HepG2 (cell line): ENCODE results near the gene STARD8. TPM values are rescaled to one million over a fixed set of nuclear protein-coding genes. Genes with fewer than 3 reads are reported as not detected.

ENCODE experiments used
- ATAC-seq: fragments of 200-7000 bp; cut with Tn5 transposase; 3 replicates; pipeline ENCODE4 v1.9.1; 2020; ENCODE audit warnings: mild to moderate bottlenecking, moderate library complexity
- BruUV-seq: library from RNA; stranded (reverse); fragments of 400-500 nt; replicated peaks from 2 replicates; lab custom pipeline; 2021; lab: Mats Ljungman, UMichigan
- CTCF ChIA-PET: fragments of 300-600 bp; formaldehyde crosslinking; extraction: SDS; loops from one replicate; lab custom pipeline; 2021; ENCODE audit warnings: low total read pairs, inconsistent platforms, low intra/inter-chr PET ratio; lab: Yijun Ruan, JAX
- POLR2A ChIA-PET: fragments of 350-600 bp; sonication (Branson Sonifier 250); formaldehyde crosslinking; loops from one replicate; lab custom pipeline; 2020; ENCODE audit warnings: antibody characterized with exemption, inconsistent platforms; lab: Yijun Ruan, JAX
- DNase-seq: peaks from one replicate; pipeline ENCODE4 v3.0.0-alpha.2; 2015; ENCODE audit warnings: low spot score
- FAIRE-seq: peaks from 3 replicates; lab custom pipeline; 2011; peaks lifted over from hg19 to GRCh38; lab: Jason Lieb, UNC
- H2AFZ ChIP-seq: one replicate; pipeline ENCODE4 v1.6.1; 2011; ENCODE audit warnings: low read length, inconsistent platforms
- H3K27ac ChIP-seq: fragments of 300-600 bp; 3 replicates; pipeline ENCODE4 v1.8.0; 2011; ENCODE audit warnings: mixed run types, mild to moderate bottlenecking, mixed read lengths, low read length, inconsistent platforms; ENCODE audit not compliant: insufficient read depth; ENCODE audit errors: extremely low read length
- H3K27me3 ChIP-seq, 2 experiments: fragments of 200-600 bp in 1 of 2; 2 replicates in 1 of 2; 3 replicates in 1 of 2; pipeline versions ENCODE4 v1.6.0 to v1.8.0; 2011; ENCODE audit warnings: low read length in 2 of 2, mild to moderate bottlenecking in 2 of 2, moderate library complexity in 2 of 2, inconsistent platforms in 1 of 2; ENCODE audit not compliant: insufficient read depth in 2 of 2, control insufficient read depth in 1 of 2
- H3K36me3 ChIP-seq, 2 experiments: fragments of 200-600 bp in 1 of 2; replicated peaks in 1 of 2; 2 replicates in 1 of 2; 3 replicates in 1 of 2; pipeline versions ENCODE4 v1.5.1 to v1.8.0; 2011; ENCODE audit warnings: low read length in 2 of 2, inconsistent platforms in 1 of 2; ENCODE audit not compliant: insufficient read depth in 2 of 2, control insufficient read depth in 1 of 2
- H3K4me1 ChIP-seq: 2 replicates; pipeline ENCODE4 v1.5.1; 2012; ENCODE audit warnings: low read length, inconsistent platforms; ENCODE audit not compliant: insufficient read depth
- H3K4me2 ChIP-seq: 2 replicates; pipeline ENCODE4 v1.6.0; 2011; ENCODE audit warnings: low read depth, low read length, inconsistent platforms
- H3K4me3 ChIP-seq, 3 experiments: fragments of 200-600 bp in 1 of 3; sonication (generic), shearing (Covaris generic) in 1 of 3; replicated peaks in 1 of 3; 2 replicates each; pipeline ENCODE4 v1.5.1; 2011 to 2016; ENCODE audit warnings: low read length in 3 of 3, inconsistent platforms in 2 of 3, low read depth in 2 of 3, mild to moderate bottlenecking in 2 of 3, control low read depth in 1 of 3, mixed read lengths in 1 of 3; ENCODE audit not compliant: insufficient read depth in 1 of 3
- H3K79me2 ChIP-seq: one replicate; pipeline ENCODE4 v1.6.1; 2011; ENCODE audit warnings: low read length, inconsistent platforms; ENCODE audit not compliant: insufficient read depth
- H3K9ac ChIP-seq: 2 replicates; pipeline ENCODE4 v1.6.0; 2011; ENCODE audit warnings: mild to moderate bottlenecking, low read depth, low read length, inconsistent platforms; ENCODE audit not compliant: insufficient read depth
- H3K9me3 ChIP-seq: 2 replicates; pipeline ENCODE4 v1.5.1; 2012; ENCODE audit warnings: mild to moderate bottlenecking, low read length
- H4K20me1 ChIP-seq: 2 replicates; pipeline ENCODE4 v1.6.0; 2011; ENCODE audit warnings: inconsistent platforms, mild to moderate bottlenecking, low read length, moderate library complexity; ENCODE audit not compliant: insufficient read depth
- RBM22 ChIP-seq: fragments of 200-400 bp; formaldehyde crosslinking; optimal IDR thresholded peaks from 2 replicates; pipeline ENCODE3; 2017; ENCODE audit warnings: mild to moderate bottlenecking, low read length, moderate library complexity
- SUZ12 ChIP-seq: fragments of 150-350 bp; IDR thresholded peaks from 2 replicates; pipeline ENCODE4 v1.6.1; 2014; ENCODE audit warnings: low read depth, low read length
- WGBS: methylation state at CpG from one replicate; pipeline ENCODE4 v1.1.6; 2017; ENCODE audit warnings: low lambda C conversion rate; 5-methylcytosine and 5-hydroxymethylcytosine counted together
- in situ Hi-C: cut with HindIII; loops from 2 replicates; pipeline ENCODE4 v1.10.0; 2017; ENCODE audit warnings: low pct_unique_long_range_greater_than_20kb; ENCODE audit not compliant: extremely low pct_ligation_motif_present
- intact Hi-C: fragments of 100-400 bp; cut with micrococcal nuclease; formaldehyde crosslinking; loops from one replicate; pipeline ENCODE4 v1.10.0; 2022; ENCODE audit not compliant: unreplicated experiment
- polyA plus RNA-seq, 8 experiments: library from polyadenylated mRNA; depleted of rRNA in 3 of 8; stranded (reverse) in 7 of 8; unstranded in 1 of 8; fragments of >200 nt; fragmentation: Illumina TruSeq in 4 of 8; extraction: Trizol in 4 of 8; gene quantifications; 2 replicates each; pipeline versions ENCODE4 v1.2.1 to v1.2.3, GENCODE V29; 2011 to 2016; ENCODE audit warnings: low read depth in 4 of 8, missing spikeins in 1 of 8, mixed read lengths in 1 of 8; ENCODE audit not compliant: insufficient read depth in 1 of 8
- total RNA-seq, 5 experiments: library from RNA; depleted of rRNA; stranded (reverse); fragments of >200 nt; fragmentation: Illumina TruSeq; extraction: Trizol; gene quantifications; 2 replicates each; pipeline ENCODE4 v1.2.3, GENCODE V29; 2016; ENCODE audit warnings: low read depth in 1 of 5
- TF ChIP-seq, protein P1 (sequence below): sonication (generic); formaldehyde crosslinking; IDR thresholded peaks from 2 replicates; pipeline ENCODE4 v1.4.0; 2020; ENCODE audit warnings: mild to moderate bottlenecking, missing genetic modification reagents
- TF ChIP-seq, protein P2 (sequence below): sonication (generic); formaldehyde crosslinking; IDR thresholded peaks from 2 replicates; pipeline ENCODE4 v1.4.0; 2020; ENCODE audit warnings: missing genetic modification reagents, borderline replicate concordance

STARD8 gene
- total and polyA plus RNA-seq, 2 of the 13 experiments (the other 11 are each of a cell fraction or from before 2014, with no cell fraction given): 0.02 to 0.09 TPM

DNA sequence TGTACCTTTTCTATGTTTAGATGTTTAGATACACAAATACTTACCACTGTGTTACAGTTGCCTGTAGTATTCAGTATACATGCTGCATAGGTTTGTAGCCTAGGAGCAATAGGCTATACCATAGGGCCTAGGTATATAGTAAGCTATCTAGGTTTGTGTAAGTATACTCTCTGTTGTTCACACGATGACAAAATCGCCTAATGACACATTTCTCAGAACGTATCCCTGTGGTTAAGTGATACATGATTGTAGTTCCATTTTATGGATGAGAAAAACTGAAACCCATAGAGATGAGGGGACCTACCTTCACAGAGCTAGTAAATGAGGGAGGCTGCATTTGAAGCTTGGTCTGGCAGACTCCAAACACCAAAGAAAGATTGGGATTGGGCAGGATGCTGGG lies 102.0 kb downstream of the STARD8 start (continued):
- TF ChIP-seq, protein P1, sequence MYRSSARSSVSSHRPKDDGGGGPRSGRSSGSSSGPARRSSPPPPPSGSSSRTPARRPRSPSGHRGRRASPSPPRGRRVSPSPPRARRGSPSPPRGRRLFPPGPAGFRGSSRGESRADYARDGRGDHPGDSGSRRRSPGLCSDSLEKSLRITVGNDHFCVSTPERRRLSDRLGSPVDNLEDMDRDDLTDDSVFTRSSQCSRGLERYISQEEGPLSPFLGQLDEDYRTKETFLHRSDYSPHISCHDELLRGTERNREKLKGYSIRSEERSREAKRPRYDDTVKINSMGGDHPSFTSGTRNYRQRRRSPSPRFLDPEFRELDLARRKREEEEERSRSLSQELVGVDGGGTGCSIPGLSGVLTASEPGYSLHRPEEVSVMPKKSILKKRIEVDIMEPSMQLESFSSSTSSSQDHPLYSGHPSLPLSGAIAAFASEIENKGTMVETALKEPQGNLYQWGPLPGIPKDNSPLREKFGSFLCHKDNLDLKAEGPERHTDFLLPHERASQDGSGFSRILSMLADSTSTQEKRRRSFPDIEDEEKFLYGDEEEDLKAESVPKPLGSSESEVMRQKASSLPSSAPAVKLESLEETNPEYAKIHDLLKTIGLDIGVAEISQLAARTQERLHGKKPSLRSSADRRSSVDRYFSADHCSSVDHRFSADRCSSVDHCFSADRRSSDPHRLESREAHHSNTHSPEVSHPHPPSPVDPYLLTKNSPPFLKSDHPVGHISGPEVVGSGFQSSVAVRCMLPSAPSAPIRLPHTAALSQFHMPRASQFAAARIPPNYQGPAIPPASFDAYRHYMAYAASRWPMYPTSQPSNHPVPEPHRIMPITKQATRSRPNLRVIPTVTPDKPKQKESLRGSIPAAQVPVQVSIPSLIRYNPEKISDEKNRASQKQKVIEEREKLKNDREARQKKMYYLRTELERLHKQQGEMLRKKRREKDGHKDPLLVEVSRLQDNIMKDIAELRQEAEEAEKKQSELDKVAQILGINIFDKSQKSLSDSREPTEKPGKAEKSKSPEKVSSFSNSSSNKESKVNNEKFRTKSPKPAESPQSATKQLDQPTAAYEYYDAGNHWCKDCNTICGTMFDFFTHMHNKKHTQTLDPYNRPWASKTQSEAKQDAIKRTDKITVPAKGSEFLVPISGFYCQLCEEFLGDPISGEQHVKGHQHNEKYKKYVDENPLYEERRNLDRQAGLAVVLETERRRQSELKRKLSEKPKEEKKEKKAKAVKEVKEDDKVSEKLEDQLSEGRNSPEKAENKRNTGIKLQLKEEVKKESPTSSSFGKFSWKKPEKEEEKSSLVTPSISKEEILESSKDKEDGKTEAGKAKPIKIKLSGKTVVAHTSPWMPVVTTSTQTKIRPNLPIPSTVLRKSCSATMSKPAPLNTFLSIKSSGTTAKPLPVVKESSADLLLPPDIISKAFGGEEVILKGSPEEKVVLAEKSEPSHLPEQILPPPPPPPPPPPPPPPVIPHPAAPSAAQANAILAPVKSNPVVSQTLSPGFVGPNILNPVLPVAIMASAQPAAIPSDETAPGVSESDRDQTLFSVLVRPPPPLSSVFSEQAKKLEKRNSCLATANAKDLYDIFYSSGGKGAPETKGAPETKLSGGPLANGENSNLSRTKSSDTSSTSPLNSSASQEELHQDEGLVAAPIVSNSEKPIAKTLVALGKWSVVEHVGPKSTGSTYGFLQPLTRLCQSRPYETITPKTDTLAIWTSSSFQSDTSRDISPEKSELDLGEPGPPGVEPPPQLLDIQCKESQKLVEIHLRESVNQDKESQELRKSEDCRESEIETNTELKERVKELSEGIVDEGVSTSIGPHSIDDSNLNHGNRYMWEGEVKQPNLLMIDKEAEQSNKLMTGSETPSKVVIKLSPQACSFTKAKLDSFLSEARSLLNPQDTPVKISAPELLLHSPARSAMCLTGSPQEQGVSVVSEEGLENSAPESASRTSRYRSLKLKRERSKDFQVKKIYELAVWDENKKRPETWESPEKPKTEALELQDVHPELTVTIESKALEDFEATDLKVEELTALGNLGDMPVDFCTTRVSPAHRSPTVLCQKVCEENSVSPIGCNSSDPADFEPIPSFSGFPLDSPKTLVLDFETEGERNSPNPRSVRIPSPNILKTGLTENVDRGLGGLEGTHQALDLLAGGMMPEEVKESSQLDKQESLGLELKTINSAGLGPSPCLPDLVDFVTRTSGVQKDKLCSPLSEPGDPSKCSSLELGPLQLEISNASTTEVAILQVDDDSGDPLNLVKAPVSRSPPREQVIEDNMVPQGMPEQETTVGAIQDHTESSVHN (CRISPR knock-in tag): no peak
- TF ChIP-seq SUZ12 (no peak), RBM22 (no peak)
- TF ChIP-seq, all 625 proteins: peak for 0

DNA sequence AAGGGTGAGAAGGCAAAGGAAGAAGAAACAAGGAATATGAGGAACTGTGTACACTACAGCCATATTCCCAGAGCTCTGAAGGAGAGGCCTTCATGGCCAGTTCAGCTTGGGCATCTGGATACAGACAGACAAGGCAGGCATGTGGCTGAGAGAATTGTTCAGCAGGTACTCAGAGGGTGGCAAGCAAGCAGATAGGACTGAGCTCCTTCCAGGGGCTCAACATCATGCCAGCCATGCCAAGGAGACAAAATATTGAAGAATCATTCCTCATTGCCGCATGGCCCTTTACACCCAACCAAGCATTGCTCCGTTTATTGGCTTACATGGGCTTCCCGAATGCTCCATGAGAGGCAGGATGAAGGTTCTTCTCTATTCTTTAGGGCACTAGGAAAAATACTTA lies 102.8 kb downstream of the STARD8 start:
- Histone ChIP-seq H3K79me2 (no peaks in the 10 kb centered on the region), H3K4me2 (no peak overlapping the region), H3K27me3 (no peaks in the 10 kb centered on the region), H4K20me1 (no peaks in the 10 kb centered on the region), H3K9ac (no peak overlapping the region), H2AFZ (no peak overlapping the region), H3K9me3 (no peaks in the 10 kb centered on the region), H3K4me3 (no peak overlapping the region), H3K36me3 (no peaks in the 10 kb centered on the region), H3K4me1 (peaks cover 12% of the 10 kb centered on the region), H3K27ac (no peak overlapping the region)
- POLR2A ChIA-PET: no interaction called here
- CTCF ChIA-PET: no interaction called here
- no TSS peak for BruUV-seq
- no peak for FAIRE-seq
- intact Hi-C loops (no loop called here), in situ Hi-C loops (no loop called here)
- DNase-seq: no peak
- ATAC-seq: no peak
- WGBS: no CpG with 5 or more reads among the region's 3 CpGs
- TF ChIP-seq, protein P2, sequence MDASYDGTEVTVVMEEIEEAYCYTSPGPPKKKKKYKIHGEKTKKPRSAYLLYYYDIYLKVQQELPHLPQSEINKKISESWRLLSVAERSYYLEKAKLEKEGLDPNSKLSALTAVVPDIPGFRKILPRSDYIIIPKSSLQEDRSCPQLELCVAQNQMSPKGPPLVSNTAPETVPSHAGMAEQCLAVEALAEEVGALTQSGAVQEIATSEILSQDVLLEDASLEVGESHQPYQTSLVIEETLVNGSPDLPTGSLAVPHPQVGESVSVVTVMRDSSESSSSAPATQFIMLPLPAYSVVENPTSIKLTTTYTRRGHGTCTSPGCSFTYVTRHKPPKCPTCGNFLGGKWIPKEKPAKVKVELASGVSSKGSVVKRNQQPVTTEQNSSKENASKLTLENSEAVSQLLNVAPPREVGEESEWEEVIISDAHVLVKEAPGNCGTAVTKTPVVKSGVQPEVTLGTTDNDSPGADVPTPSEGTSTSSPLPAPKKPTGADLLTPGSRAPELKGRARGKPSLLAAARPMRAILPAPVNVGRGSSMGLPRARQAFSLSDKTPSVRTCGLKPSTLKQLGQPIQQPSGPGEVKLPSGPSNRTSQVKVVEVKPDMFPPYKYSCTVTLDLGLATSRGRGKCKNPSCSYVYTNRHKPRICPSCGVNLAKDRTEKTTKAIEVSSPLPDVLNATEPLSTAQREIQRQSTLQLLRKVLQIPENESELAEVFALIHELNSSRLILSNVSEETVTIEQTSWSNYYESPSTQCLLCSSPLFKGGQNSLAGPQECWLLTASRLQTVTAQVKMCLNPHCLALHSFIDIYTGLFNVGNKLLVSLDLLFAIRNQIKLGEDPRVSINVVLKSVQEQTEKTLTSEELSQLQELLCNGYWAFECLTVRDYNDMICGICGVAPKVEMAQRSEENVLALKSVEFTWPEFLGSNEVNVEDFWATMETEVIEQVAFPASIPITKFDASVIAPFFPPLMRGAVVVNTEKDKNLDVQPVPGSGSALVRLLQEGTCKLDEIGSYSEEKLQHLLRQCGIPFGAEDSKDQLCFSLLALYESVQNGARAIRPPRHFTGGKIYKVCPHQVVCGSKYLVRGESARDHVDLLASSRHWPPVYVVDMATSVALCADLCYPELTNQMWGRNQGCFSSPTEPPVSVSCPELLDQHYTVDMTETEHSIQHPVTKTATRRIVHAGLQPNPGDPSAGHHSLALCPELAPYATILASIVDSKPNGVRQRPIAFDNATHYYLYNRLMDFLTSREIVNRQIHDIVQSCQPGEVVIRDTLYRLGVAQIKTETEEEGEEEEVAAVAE (CRISPR knock-in tag): no peak
